ENCODE measurements around the gene SIGLECL1. TPM values are rescaled to one million over a fixed set of nuclear protein-coding genes. Genes with fewer than 3 reads are reported as not detected.

SIGLECL1 gene
- polyA plus RNA-seq, 4 donors, result not detected

DNA sequence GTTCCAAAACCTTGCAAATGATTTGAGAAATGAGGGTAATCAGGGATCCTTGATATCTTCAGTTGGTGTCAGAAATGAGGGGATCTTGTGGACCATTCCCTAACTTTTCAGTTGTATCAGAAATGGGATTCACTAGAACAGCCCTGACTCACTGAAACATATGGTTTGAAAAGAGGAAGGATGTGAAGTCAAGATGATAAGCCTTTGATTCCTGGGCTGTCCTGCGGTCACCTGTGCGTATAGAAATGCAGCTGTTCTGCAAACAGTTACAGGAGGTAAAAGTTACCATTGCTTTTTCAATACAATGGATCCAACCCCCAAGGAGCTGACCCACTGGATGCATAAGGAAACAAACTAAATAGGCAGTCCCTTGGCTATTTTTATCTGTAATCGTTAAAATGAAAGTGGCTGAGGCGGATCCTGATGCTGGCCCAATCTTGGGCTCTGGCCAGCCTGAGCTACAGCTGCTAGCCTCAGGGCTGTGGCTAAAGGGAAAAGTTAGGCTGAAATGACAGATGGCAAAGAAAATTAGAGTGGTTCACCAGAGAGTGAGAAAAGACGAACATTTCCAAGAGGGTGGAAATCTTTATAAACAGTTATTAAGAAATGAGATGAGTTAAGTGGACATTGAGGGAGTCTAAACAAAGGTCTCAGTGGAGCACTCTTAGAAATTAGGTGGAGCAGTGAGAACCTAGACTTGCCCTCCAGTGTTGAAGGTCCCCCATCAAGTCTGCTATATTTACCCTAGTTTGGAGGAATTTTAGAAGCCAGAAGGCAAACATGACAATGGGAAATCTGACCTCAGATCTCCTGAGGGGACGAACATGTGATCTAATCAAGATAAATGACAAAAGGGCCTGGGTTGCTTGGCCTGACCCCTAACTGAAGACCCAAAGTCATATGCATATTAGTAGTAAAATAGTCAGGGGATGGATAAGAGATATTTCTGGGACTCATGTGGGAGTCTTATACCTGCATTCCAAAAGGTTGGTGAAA, 7.6 kb downstream of the SIGLECL1 start:
- Histone ChIP-seq H3K27me3 (ENCODE audit: control insufficient read depth in 3 of 3, insufficient read depth in 3 of 3, low read length in 3 of 3) (no peaks in the 10 kb centered on the region), H3K4me3 (ENCODE audit: low read depth in 1 of 3, low read length in 3 of 3) (no peak overlapping the region), H3K27ac (ENCODE audit: low read depth in 1 of 3, low read length in 2 of 3) (no peak overlapping the region), H3K4me1 (ENCODE audit: control insufficient read depth in 3 of 3, insufficient read depth in 2 of 3, low read depth in 1 of 3, low read length in 2 of 3) (no peaks in the 10 kb centered on the region), H3K9me3 (ENCODE audit: control insufficient read depth in 2 of 2, insufficient read depth in 1 of 2, low read depth in 1 of 2, low read length in 1 of 2) (no peaks in the 10 kb centered on the region), H3K36me3 (ENCODE audit: control insufficient read depth in 3 of 3, insufficient read depth in 2 of 3, low read depth in 1 of 3, low read length in 3 of 3) (no peaks in the 10 kb centered on the region)
- DNase-seq (no peak), FAIRE-seq (no peak)
- WGBS, 3 donors, result 45 to 60% (median 45%) methylated on average over 6 of the region's 6 CpGs

- H3K9me3 ChIP-seq (ENCODE audit: control insufficient read depth in 2 of 2, insufficient read depth in 1 of 2, low read depth in 1 of 2, low read length in 1 of 2), result no peaks in the 10 kb centered on the region
- DNase-seq (peak; percentile 14 to 38), FAIRE-seq (no peak)
Observed at GRCh38 chr19:51259348-51260245, 8.7 kb downstream of the SIGLECL1 start.

DNA sequence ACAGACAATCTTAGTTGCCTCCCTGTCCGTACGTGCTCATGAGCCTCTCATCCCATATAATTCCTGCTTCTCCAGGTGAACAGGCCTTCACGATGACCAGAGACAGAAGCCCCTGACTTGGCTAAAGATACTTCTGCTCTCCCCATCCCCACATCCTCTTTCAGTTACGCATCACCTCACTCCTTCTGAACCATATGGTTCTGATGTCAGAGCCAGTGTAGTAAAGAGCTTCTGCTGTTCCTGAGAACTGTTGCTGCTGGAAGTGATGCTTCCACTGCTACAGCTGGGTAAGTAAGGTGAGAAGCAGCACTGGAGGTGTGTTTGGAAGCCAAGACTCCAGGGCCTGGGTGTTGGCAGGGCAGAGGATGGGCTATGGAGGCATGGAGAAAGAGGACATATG, 12.9 kb downstream of the SIGLECL1 start:
- no peaks in the 10 kb centered on the region for H3K9me3 ChIP-seq (ENCODE audit: control insufficient read depth in 2 of 2, insufficient read depth in 1 of 2, low read depth in 1 of 2, low read length in 1 of 2)
- H3K27ac ChIP-seq (ENCODE audit: low read depth in 1 of 3, low read length in 2 of 3), result no peak overlapping the region
- DNase-seq (no peak), FAIRE-seq (no peak)
- no peaks in the 10 kb centered on the region for H3K36me3 ChIP-seq (ENCODE audit: control insufficient read depth in 3 of 3, insufficient read depth in 2 of 3, low read depth in 1 of 3, low read length in 3 of 3)
- no peak overlapping the region for H3K4me3 ChIP-seq (ENCODE audit: low read depth in 1 of 3, low read length in 3 of 3)
- H3K27me3 ChIP-seq (ENCODE audit: control insufficient read depth in 3 of 3, insufficient read depth in 3 of 3, low read length in 3 of 3), result peaks cover 0 to 3% (median 0%) of the 10 kb centered on the region in 3 donors
- 78 to 88% (median 82%) methylated on average over 4 of the region's 4 CpGs for WGBS, 3 donors
- no peaks in the 10 kb centered on the region for H3K4me1 ChIP-seq (ENCODE audit: control insufficient read depth in 3 of 3, insufficient read depth in 2 of 3, low read depth in 1 of 3, low read length in 2 of 3)

More at GRCh38 chr19:51259348-51260245, 8.7 kb downstream of the SIGLECL1 start:
- H3K27ac ChIP-seq (ENCODE audit: low read depth in 1 of 3, low read length in 2 of 3), result no peak overlapping the region
- no peak overlapping the region for H3K4me3 ChIP-seq (ENCODE audit: low read depth in 1 of 3, low read length in 3 of 3)
- no peaks in the 10 kb centered on the region for H3K27me3 ChIP-seq (ENCODE audit: control insufficient read depth in 3 of 3, insufficient read depth in 3 of 3, low read length in 3 of 3)
- WGBS, 3 donors, result 23 to 32% (median 27%) methylated on average over 5 of the region's 5 CpGs
- no peaks in the 10 kb centered on the region for H3K4me1 ChIP-seq (ENCODE audit: control insufficient read depth in 3 of 3, insufficient read depth in 2 of 3, low read depth in 1 of 3, low read length in 2 of 3)
- no peaks in the 10 kb centered on the region for H3K36me3 ChIP-seq (ENCODE audit: control insufficient read depth in 3 of 3, insufficient read depth in 2 of 3, low read depth in 1 of 3, low read length in 3 of 3)

DNA sequence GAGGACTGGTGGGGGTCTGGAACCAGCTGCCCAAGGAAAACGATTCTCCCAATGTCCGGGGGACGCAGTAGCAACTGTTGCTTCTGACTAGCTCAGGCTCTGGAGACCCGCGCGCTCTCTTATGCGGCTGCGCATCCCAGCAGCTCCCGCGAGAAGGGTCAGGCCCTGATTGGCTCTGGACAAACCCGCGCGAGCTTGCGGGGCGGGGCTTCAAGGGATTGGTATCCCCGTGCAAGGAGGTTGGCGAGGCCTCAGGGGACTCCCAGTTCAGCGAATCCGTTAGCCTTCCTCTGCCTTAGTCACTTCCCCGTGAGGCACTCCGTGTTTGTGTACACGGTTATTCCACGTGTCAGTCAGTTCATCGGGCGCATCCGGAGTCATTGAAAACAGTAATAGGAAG, 20.2 kb downstream of the SIGLECL1 start:
- Histone ChIP-seq H3K27ac (ENCODE audit: low read depth in 1 of 3, low read length in 2 of 3) (no peak overlapping the region), H3K4me1 (ENCODE audit: control insufficient read depth in 3 of 3, insufficient read depth in 2 of 3, low read depth in 1 of 3, low read length in 2 of 3) (no peaks in the 10 kb centered on the region), H3K36me3 (ENCODE audit: control insufficient read depth in 3 of 3, insufficient read depth in 2 of 3, low read depth in 1 of 3, low read length in 3 of 3) (no peaks in the 10 kb centered on the region), H3K27me3 (ENCODE audit: control insufficient read depth in 3 of 3, insufficient read depth in 3 of 3, low read length in 3 of 3) (no peaks in the 10 kb centered on the region), H3K4me3 (ENCODE audit: low read depth in 1 of 3, low read length in 3 of 3) (no peak overlapping the region), H3K9me3 (ENCODE audit: control insufficient read depth in 2 of 2, insufficient read depth in 1 of 2, low read depth in 1 of 2, low read length in 1 of 2) (no peaks in the 10 kb centered on the region)
- no peak for DNase-seq
- WGBS, 3 donors, result 64 to 79% (median 66%) methylated on average over 26 of the region's 26 CpGs
- FAIRE-seq, result no peak

GRCh38 chr19:51272183-51272810, 21.4 kb downstream of the SIGLECL1 start:
- Histone ChIP-seq H3K9me3 (ENCODE audit: control insufficient read depth in 2 of 2, insufficient read depth in 1 of 2, low read depth in 1 of 2, low read length in 1 of 2) (no peaks in the 10 kb centered on the region), H3K27ac (ENCODE audit: low read depth in 1 of 3, low read length in 2 of 3) (no peak overlapping the region), H3K27me3 (ENCODE audit: control insufficient read depth in 3 of 3, insufficient read depth in 3 of 3, low read length in 3 of 3) (no peaks in the 10 kb centered on the region), H3K4me3 (ENCODE audit: low read depth in 1 of 3, low read length in 3 of 3) (no peak overlapping the region), H3K4me1 (ENCODE audit: control insufficient read depth in 3 of 3, insufficient read depth in 2 of 3, low read depth in 1 of 3, low read length in 2 of 3) (no peaks in the 10 kb centered on the region), H3K36me3 (ENCODE audit: control insufficient read depth in 3 of 3, insufficient read depth in 2 of 3, low read depth in 1 of 3, low read length in 3 of 3) (no peaks in the 10 kb centered on the region)
- WGBS, 3 donors, result 44 to 61% (median 55%) methylated on average over 6 of the region's 6 CpGs
- no peak for FAIRE-seq
- no peak for DNase-seq

- 62 to 75% (median 73%) methylated on average over 8 of the region's 8 CpGs for WGBS, 3 donors
- no peak overlapping the region for H3K27ac ChIP-seq (ENCODE audit: low read depth in 1 of 3, low read length in 2 of 3)
- H3K4me1 ChIP-seq (ENCODE audit: control insufficient read depth in 3 of 3, insufficient read depth in 2 of 3, low read depth in 1 of 3, low read length in 2 of 3), result no peaks in the 10 kb centered on the region
- no peak overlapping the region for H3K4me3 ChIP-seq (ENCODE audit: low read depth in 1 of 3, low read length in 3 of 3)
- FAIRE-seq (no peak), DNase-seq (no peak)
- H3K9me3 ChIP-seq (ENCODE audit: control insufficient read depth in 2 of 2, insufficient read depth in 1 of 2, low read depth in 1 of 2, low read length in 1 of 2), result no peaks in the 10 kb centered on the region
- H3K36me3 ChIP-seq (ENCODE audit: control insufficient read depth in 3 of 3, insufficient read depth in 2 of 3, low read depth in 1 of 3, low read length in 3 of 3), result no peaks in the 10 kb centered on the region
- H3K27me3 ChIP-seq (ENCODE audit: control insufficient read depth in 3 of 3, insufficient read depth in 3 of 3, low read length in 3 of 3), result no peaks in the 10 kb centered on the region
Observed at GRCh38 chr19:51274049-51274770, 23.3 kb downstream of the SIGLECL1 start.

DNA sequence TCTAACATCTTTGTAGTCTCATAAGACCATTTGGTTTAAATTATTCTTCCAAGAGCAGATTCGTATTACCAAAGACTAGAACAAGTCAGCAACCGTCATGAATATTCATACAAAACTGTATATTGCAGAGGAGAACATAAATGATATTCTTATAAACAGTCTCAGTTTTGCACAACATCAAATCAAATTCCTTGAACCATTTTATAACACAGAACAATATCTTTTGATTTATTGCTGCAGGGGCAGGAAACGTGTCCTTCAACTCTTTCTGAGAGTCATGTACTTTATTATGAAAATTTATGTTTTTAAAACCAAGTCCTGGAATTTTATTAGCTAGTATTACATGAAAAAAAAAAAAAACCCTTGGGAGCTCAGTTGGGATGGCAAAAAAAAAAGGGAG, 26.2 kb downstream of the SIGLECL1 start:
- Histone ChIP-seq H3K9me3 (ENCODE audit: control insufficient read depth in 2 of 2, insufficient read depth in 1 of 2, low read depth in 1 of 2, low read length in 1 of 2) (no peaks in the 10 kb centered on the region), H3K27ac (ENCODE audit: low read depth in 1 of 3, low read length in 2 of 3) (no peak overlapping the region), H3K36me3 (ENCODE audit: control insufficient read depth in 3 of 3, insufficient read depth in 2 of 3, low read depth in 1 of 3, low read length in 3 of 3) (no peaks in the 10 kb centered on the region), H3K4me1 (ENCODE audit: control insufficient read depth in 3 of 3, insufficient read depth in 2 of 3, low read depth in 1 of 3, low read length in 2 of 3) (no peaks in the 10 kb centered on the region), H3K4me3 (ENCODE audit: low read depth in 1 of 3, low read length in 3 of 3) (no peak overlapping the region), H3K27me3 (ENCODE audit: control insufficient read depth in 3 of 3, insufficient read depth in 3 of 3, low read length in 3 of 3) (peaks cover 0 to 2% (median 0%) of the 10 kb centered on the region in 3 donors)
- no peak for DNase-seq
- 64 to 69% (median 64%) methylated on average over 3 of the region's 3 CpGs for WGBS, 3 donors
- no peak for FAIRE-seq

Measured in small intestine (tissue), 7 donors.